Psoas muscle (tissue), 8 donors: ENCODE measurements around the gene ARPC1A. TPM values are rescaled to one million over a fixed set of nuclear protein-coding genes. Genes with fewer than 3 reads are reported as not detected.

Experiments used
- ATAC-seq, 4 donors: fragments of 200-7000 bp; cut with Tn5 transposase; one replicate each; pipeline ENCODE4 v1.9.1; 2020; ENCODE audit warnings: moderate library complexity in 3 of 4, mild to moderate bottlenecking in 2 of 4
- DNase-seq, 2 donors: peaks; one replicate each; pipeline ENCODE4 v3.0.0-alpha.2; 2020
- H3K27ac ChIP-seq: fragments of 200-600 bp; one replicate; pipeline ENCODE4 v1.8.0; 2022
- H3K27me3 ChIP-seq, 3 donors: fragments of 200-600 bp in 1 of 3; one replicate each; pipeline versions ENCODE4 v1.6.1 to v1.8.0; 2013 to 2022; ENCODE audit warnings: low read length in 2 of 3, mild to moderate bottlenecking in 2 of 3, moderate library complexity in 1 of 3; ENCODE audit not compliant: insufficient read depth in 3 of 3
- H3K36me3 ChIP-seq, 2 donors: fragments of 200-600 bp in 1 of 2; one replicate each; pipeline versions ENCODE4 v1.6.1 to v1.8.0; 2013 to 2022; ENCODE audit warnings: low read depth in 1 of 2, mild to moderate bottlenecking in 1 of 2, moderate library complexity in 1 of 2; ENCODE audit not compliant: insufficient read depth in 1 of 2
- H3K4me1 ChIP-seq: fragments of 200-600 bp; one replicate; pipeline ENCODE4 v1.8.0; 2022
- H3K4me3 ChIP-seq: fragments of 200-600 bp; one replicate; pipeline ENCODE4 v1.8.0; 2022; ENCODE audit warnings: mild to moderate bottlenecking
- H3K9me3 ChIP-seq: fragments of 200-600 bp; one replicate; pipeline ENCODE4 v1.8.0; 2022
- CTCF ChIP-seq: fragments of 200-600 bp; IDR thresholded peaks from one replicate; pipeline ENCODE4 v1.8.0; 2022; ENCODE audit warnings: antibody characterized with exemption
- WGBS, 3 donors: extraction: QIAGEN DNeasy Blood & Tissue Kit; methylation state at CpG; one replicate each; pipeline versions ENCODE4 v1.1.6 to v1.1.7; 2013; 5-methylcytosine and 5-hydroxymethylcytosine counted together
- intact Hi-C, 2 donors: fragments of 100-400 bp; cut with DNase I; formaldehyde crosslinking; loops; one replicate each; pipeline versions ENCODE4 v1.11.0 to v1.14.2; 2022
- polyA plus RNA-seq, 3 donors: library from polyadenylated mRNA; stranded (reverse); fragments of 200-250 nt; gene quantifications; one replicate each; pipeline ENCODE4 v1.2.3, GENCODE V29; 2013
- total RNA-seq, 4 donors: library from RNA; stranded (reverse); fragmentation: NEBNext Ultra II Directional in 2 of 4; extraction: Animal tissue kit (Norgen Biotek cat#: 25700) in 2 of 4; gene quantifications; one replicate each; pipeline versions ENCODE4 v1.2.1 to v1.2.4, GENCODE V29; 2021 to 2023
- donor health status: healthy with polysubstance abuse.
- donor health status: DM: no; HTN: no; CAD: no; lungs with moderate emphysema.
- donor health status: Bipolar disorder and iron deficiency.
- donor health status: healthy.
- donor health status: DM: yes; HTN: yes; CAD: no.
- donor health status: DM: no; HTN: no; CAD: no.
- donor health status: DM: no; HTN: no; CAD: no.
- donor health status: DM: yes; HTN: yes; CAD: no.

ARPC1A gene
- total and polyA plus RNA-seq, 7 donors, result 38.1 to 114 (median 47.6) TPM

GRCh38 chr7:99308461-99309074 lies 17.1 kb upstream of the ARPC1A start:
- TF ChIP-seq CTCF, result no peak

GRCh38 chr7:99309111-99309510 lies 16.6 kb upstream of the ARPC1A start:
- ATAC-seq, result no peak
- intact Hi-C loops, result no loop called here
- 90 to 95% (median 93%) methylated on average over 7 of the region's 7 CpGs for WGBS, 3 donors

More at GRCh38 chr7:99308461-99309074, 17.1 kb upstream of the ARPC1A start:
- DNase-seq (no peak), ATAC-seq (no peak)
- no peaks in the 10 kb centered on the region for H3K27me3 ChIP-seq
- intact Hi-C loops, result no loop called here
- H3K4me3 ChIP-seq, result no peak overlapping the region
- H3K9me3 ChIP-seq, result peaks cover 4% of the 10 kb centered on the region
- WGBS, 3 donors, result 85 to 92% (median 86%) methylated on average over 7 of the region's 7 CpGs
- H3K36me3 ChIP-seq, result no peaks in the 10 kb centered on the region
- H3K27ac ChIP-seq, result no peak overlapping the region
- no peaks in the 10 kb centered on the region for H3K4me1 ChIP-seq

GRCh38 chr7:99310004-99310403 lies 15.7 kb upstream of the ARPC1A start:
- Histone ChIP-seq H3K36me3 (no peaks in the 10 kb centered on the region), H3K4me3 (no peak overlapping the region), H3K4me1 (no peaks in the 10 kb centered on the region), H3K27me3 (no peaks in the 10 kb centered on the region), H3K9me3 (peaks cover 4% of the 10 kb centered on the region), H3K27ac (no peak overlapping the region)
- intact Hi-C loops, result loop anchor here in 1 of 2 donors (10.0 kb wide), 1 partner anchor 165 kb away; the partner anchor contains the start of gene SMURF1
- DNase-seq (no peak), ATAC-seq (no peak)
- WGBS, 3 donors, result 90 to 96% (median 94%) methylated on average over 4 of the region's 4 CpGs
- no peak for TF ChIP-seq CTCF

More at GRCh38 chr7:99309111-99309510, 16.6 kb upstream of the ARPC1A start:
- no peak for TF ChIP-seq CTCF
- Histone ChIP-seq H3K27ac (no peak overlapping the region), H3K4me3 (no peak overlapping the region), H3K4me1 (no peaks in the 10 kb centered on the region), H3K27me3 (no peaks in the 10 kb centered on the region), H3K36me3 (no peaks in the 10 kb centered on the region), H3K9me3 (peaks cover 4% of the 10 kb centered on the region)
- no peak for DNase-seq

- intact Hi-C loops, result loop anchor here (2.0 to 10.0 kb wide), 2 partner anchors 167 to 271 kb away; partner anchors contain the start of gene SMURF1 (in 1 of the 2)
- no peaks in the 10 kb centered on the region for H3K27me3 ChIP-seq
- DNase-seq, result no peak
- ATAC-seq, result no peak
- peaks cover 4% of the 10 kb centered on the region for H3K9me3 ChIP-seq
- 83 to 87% (median 87%) methylated on average over 9 of the region's 9 CpGs for WGBS, 3 donors
- no peaks in the 10 kb centered on the region for H3K4me1 ChIP-seq
- TF ChIP-seq CTCF, result no peak
- H3K4me3 ChIP-seq, result no peak overlapping the region
- H3K36me3 ChIP-seq, result no peaks in the 10 kb centered on the region
- H3K27ac ChIP-seq, result no peak overlapping the region
These were observed 14.0 kb upstream of the ARPC1A start for GRCh38 chr7:99311702-99312101.
